Measurements from ENCODE around the gene UBIAD1. TPM values are rescaled to one million over a fixed set of nuclear protein-coding genes. Genes with fewer than 3 reads are reported as not detected.
A peak's percentile ranks its signal among the peaks of the same experiment; 100 is the strongest.

Gene UBIAD1
- total RNA-seq, 1 experiment from 2014 or later, result 21.6 TPM

- peaks cover 31% of the 10 kb centered on the region for H3K36me3 Mint-ChIP-seq
- peak overlapping the region; percentile 99 for H3K27ac Mint-ChIP-seq
- CTCF ChIA-PET, result no interaction called here
- no peaks in the 10 kb centered on the region for H3K27me3 Mint-ChIP-seq (ENCODE audit: low read depth)
- no peak overlapping the region for H3K4me3 Mint-ChIP-seq
- ATAC-seq (no peak), DNase-seq (ENCODE audit: low spot score) (no peak)
- H3K4me1 Mint-ChIP-seq, result peaks cover 60% of the 10 kb centered on the region
- POLR2A ChIA-PET, result no interaction called here
- TF ChIP-seq ZNF121 (CRISPR knock-in tag; IDR thresholded peaks at IDR 0.05) (no peak), ZNF671 (CRISPR knock-in tag; IDR thresholded peaks at IDR 0.05) (no peak), NR2C2 (CRISPR knock-in tag; IDR thresholded peaks at IDR 0.05) (no peak), JAZF1 (CRISPR knock-in tag; IDR thresholded peaks at IDR 0.05) (no peak), ETV6 (CRISPR knock-in tag; IDR thresholded peaks at IDR 0.05) (no peak), ZNF396 (CRISPR knock-in tag; IDR thresholded peaks at IDR 0.05; ENCODE audit: borderline replicate concordance) (no peak), ELF4 (CRISPR knock-in tag; IDR thresholded peaks at IDR 0.05; ENCODE audit: low read depth) (no peak), FOXP4 (CRISPR knock-in tag; IDR thresholded peaks at IDR 0.05) (no peak), MAX (CRISPR knock-in tag; IDR thresholded peaks at IDR 0.05) (no peak), NFE2L1 (CRISPR knock-in tag; IDR thresholded peaks at IDR 0.05) (no peak), USF2 (CRISPR knock-in tag; IDR thresholded peaks at IDR 0.05) (no peak), GRHL2 (CRISPR knock-in tag; IDR thresholded peaks at IDR 0.05; ENCODE audit: insufficient replicate concordance, severe bottlenecking) (no peak), FOXK1 (CRISPR knock-in tag; IDR thresholded peaks at IDR 0.05) (no peak), ZNF423 (CRISPR knock-in tag; IDR thresholded peaks at IDR 0.05) (no peak), ZSCAN18 (CRISPR knock-in tag; IDR thresholded peaks at IDR 0.05) (no peak), ZBTB21 (CRISPR knock-in tag; IDR thresholded peaks at IDR 0.05; ENCODE audit: borderline replicate concordance) (no peak), OVOL2 (CRISPR knock-in tag; IDR thresholded peaks at IDR 0.05; ENCODE audit: borderline replicate concordance) (no peak), GTF2I (CRISPR knock-in tag; conservative IDR thresholded peaks at IDR 0.05) (no peak), MLX (CRISPR knock-in tag; IDR thresholded peaks at IDR 0.05) (no peak), CDX4 (CRISPR knock-in tag; IDR thresholded peaks at IDR 0.05; ENCODE audit: borderline replicate concordance) (no peak)
- H3K9me3 Mint-ChIP-seq, result peaks cover 7% of the 10 kb centered on the region
These were observed 11.8 kb downstream of the UBIAD1 start for GRCh38 chr1:11284784-11285183.

Data from WTC11 (cell line).